Ureter (tissue), 1 donor: ENCODE data around the gene MID1. TPM values are rescaled to one million over a fixed set of nuclear protein-coding genes. Genes with fewer than 3 reads are reported as not detected.

Experiments used
- DNase-seq: peaks from one replicate; pipeline ENCODE4 v3.0.0-alpha.2; 2020; ENCODE audit warnings: low spot score
- total RNA-seq: library from RNA; stranded (reverse); gene quantifications from one replicate; pipeline ENCODE4 v1.2.4, GENCODE V29; 2023
- donor health status: DM: yes; HTN: yes; CAD: no.

MID1 gene
- total RNA-seq, 1 donor from 2014 or later = 31.8 TPM

- no peak for DNase-seq
Observed at GRCh38 chrX:10441464-10441863, 178.9 kb downstream of the MID1 start.

- DNase-seq = no peak
Observed at GRCh38 chrX:10433296-10433965, 187.0 kb downstream of the MID1 start.

- DNase-seq = no peak
Observed at GRCh38 chrX:10429908-10430307, 190.5 kb downstream of the MID1 start.

GRCh38 chrX:10427249-10427648 is 193.1 kb downstream of the MID1 start:
- DNase-seq = no peak

- no peak for DNase-seq
Observed at GRCh38 chrX:10423716-10424115, 196.7 kb downstream of the MID1 start.

GRCh38 chrX:10420134-10420533 is 200.3 kb downstream of the MID1 start:
- DNase-seq = no peak

GRCh38 chrX:10416424-10416823 is 204.0 kb downstream of the MID1 start:
- DNase-seq = no peak

GRCh38 chrX:10415306-10416001 is 204.9 kb downstream of the MID1 start:
- DNase-seq = no peak

- no peak for DNase-seq
Observed at GRCh38 chrX:10414862-10415261, 205.5 kb downstream of the MID1 start.

- no peak for DNase-seq
Observed at GRCh38 chrX:10414156-10414824, 206.1 kb downstream of the MID1 start.

GRCh38 chrX:10404436-10404835 is 215.9 kb downstream of the MID1 start:
- no peak for DNase-seq

GRCh38 chrX:10401239-10401638 is 219.1 kb downstream of the MID1 start:
- DNase-seq = no peak

GRCh38 chrX:10399043-10399741 is 221.2 kb downstream of the MID1 start:
- no peak for DNase-seq

GRCh38 chrX:10398215-10398614 is 222.2 kb downstream of the MID1 start:
- DNase-seq = no peak

- no peak for DNase-seq
Observed at GRCh38 chrX:10397349-10397748, 223.0 kb downstream of the MID1 start.

- DNase-seq = no peak
Observed at GRCh38 chrX:10395643-10396042, 224.7 kb downstream of the MID1 start.
